ENCODE measurements around the gene MYH11.
A peak's percentile ranks its signal among the peaks of the same experiment; 100 is the strongest.

DNA sequence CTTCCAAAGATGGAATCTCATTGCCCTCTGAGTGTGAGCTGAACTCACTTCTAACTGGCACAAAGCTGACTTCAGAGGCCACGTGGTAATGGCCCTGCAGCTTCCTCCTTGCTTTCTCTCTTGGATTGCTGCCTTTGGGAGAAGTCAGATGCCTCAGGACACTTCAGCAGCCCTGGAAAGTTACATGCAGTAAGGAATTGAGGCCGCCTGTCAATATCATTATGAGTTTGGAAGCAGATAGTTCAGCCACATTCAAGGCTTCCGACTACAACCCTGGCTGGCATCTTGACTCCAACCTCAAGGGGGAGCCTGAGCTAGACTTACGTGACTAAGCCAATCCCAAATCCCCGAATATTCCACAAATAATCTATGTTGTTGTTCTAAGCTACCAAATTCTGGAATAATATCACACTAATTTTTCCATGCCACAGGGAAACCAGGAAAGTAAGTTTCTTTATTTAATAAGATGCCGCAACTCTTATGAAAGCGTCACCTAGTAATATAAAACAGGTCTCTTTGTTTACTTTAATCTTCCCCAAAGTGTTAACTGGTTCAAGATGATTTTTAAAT lies 18.0 kb upstream of the MYH11 start:
- TF ChIP-seq, protein P1, sequence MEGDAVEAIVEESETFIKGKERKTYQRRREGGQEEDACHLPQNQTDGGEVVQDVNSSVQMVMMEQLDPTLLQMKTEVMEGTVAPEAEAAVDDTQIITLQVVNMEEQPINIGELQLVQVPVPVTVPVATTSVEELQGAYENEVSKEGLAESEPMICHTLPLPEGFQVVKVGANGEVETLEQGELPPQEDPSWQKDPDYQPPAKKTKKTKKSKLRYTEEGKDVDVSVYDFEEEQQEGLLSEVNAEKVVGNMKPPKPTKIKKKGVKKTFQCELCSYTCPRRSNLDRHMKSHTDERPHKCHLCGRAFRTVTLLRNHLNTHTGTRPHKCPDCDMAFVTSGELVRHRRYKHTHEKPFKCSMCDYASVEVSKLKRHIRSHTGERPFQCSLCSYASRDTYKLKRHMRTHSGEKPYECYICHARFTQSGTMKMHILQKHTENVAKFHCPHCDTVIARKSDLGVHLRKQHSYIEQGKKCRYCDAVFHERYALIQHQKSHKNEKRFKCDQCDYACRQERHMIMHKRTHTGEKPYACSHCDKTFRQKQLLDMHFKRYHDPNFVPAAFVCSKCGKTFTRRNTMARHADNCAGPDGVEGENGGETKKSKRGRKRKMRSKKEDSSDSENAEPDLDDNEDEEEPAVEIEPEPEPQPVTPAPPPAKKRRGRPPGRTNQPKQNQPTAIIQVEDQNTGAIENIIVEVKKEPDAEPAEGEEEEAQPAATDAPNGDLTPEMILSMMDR (IDR thresholded peaks at IDR 0.05), result peak; percentile 39 to 75 (median 65)
- TF ChIP-seq POLR2A (IDR thresholded peaks at IDR 0.05), result no peak

Data from esophagus squamous epithelium (tissue), 4 donors.